CD14-positive monocyte (primary cell): Measurements from ENCODE around the gene ABHD14A. TPM values are rescaled to one million over a fixed set of nuclear protein-coding genes. Genes with fewer than 3 reads are reported as not detected.

Experiments
- DNase-seq, 3 donors: peaks; one replicate each; pipeline ENCODE4 v3.0.0-alpha.2; 2011 to 2022
- H2AFZ ChIP-seq: 2 replicates; pipeline ENCODE4 v1.6.0; 2012; ENCODE audit warnings: mild to moderate bottlenecking, low read depth, low read length, inconsistent platforms; ENCODE audit not compliant: insufficient read depth, poor library complexity, severe bottlenecking
- H3K27ac ChIP-seq, 2 donors: 1 replicate in 1 of 2; 2 replicates in 1 of 2; pipeline ENCODE4 v1.5.1; 2012 to 2013; ENCODE audit warnings: low read length in 2 of 2, control low read depth in 1 of 2, inconsistent platforms in 1 of 2, low read depth in 1 of 2, mild to moderate bottlenecking in 1 of 2
- H3K27me3 ChIP-seq, 2 donors: one replicate each; pipeline versions ENCODE4 v1.6.0 to v1.6.1; 2011 to 2013; ENCODE audit warnings: low read length in 2 of 2; ENCODE audit not compliant: control insufficient read depth in 2 of 2, insufficient read depth in 2 of 2
- H3K36me3 ChIP-seq, 2 donors: replicated peaks in 1 of 2; 1 replicate in 1 of 2; 2 replicates in 1 of 2; pipeline versions ENCODE4 v1.5.1 to v1.6.1; 2012 to 2013; ENCODE audit warnings: low read length in 2 of 2, control low read depth in 1 of 2, inconsistent platforms in 1 of 2, mild to moderate bottlenecking in 1 of 2; ENCODE audit not compliant: insufficient read depth in 2 of 2, control insufficient read depth in 1 of 2
- H3K4me1 ChIP-seq, 2 donors: 1 replicate in 1 of 2; 2 replicates in 1 of 2; pipeline versions ENCODE4 v1.5.1 to v1.6.1; 2012 to 2013; ENCODE audit warnings: low read length in 2 of 2, control low read depth in 1 of 2, inconsistent platforms in 1 of 2, mild to moderate bottlenecking in 1 of 2, moderate library complexity in 1 of 2; ENCODE audit not compliant: insufficient read depth in 2 of 2, control insufficient read depth in 1 of 2
- H3K4me2 ChIP-seq: replicated peaks from 2 replicates; pipeline ENCODE3; 2012; ENCODE audit warnings: low read length, moderate library complexity, mild to moderate bottlenecking; ENCODE audit not compliant: poor library complexity, severe bottlenecking; ENCODE audit errors: extremely low read depth
- H3K4me3 ChIP-seq, 3 experiments: fragments of 200-600 bp in 1 of 3; sonication (generic) in 1 of 3; replicated peaks in 1 of 3; 1 replicate in 2 of 3; 2 replicates in 1 of 3; pipeline ENCODE4 v1.5.1; 2011 to 2013; ENCODE audit warnings: low read length in 3 of 3, mild to moderate bottlenecking in 3 of 3, control low read depth in 2 of 3, low read depth in 2 of 3, inconsistent platforms in 1 of 3, moderate library complexity in 1 of 3
- H3K79me2 ChIP-seq: 2 replicates; pipeline ENCODE4 v1.6.0; 2012; ENCODE audit warnings: mild to moderate bottlenecking, control low read depth, inconsistent platforms, low read length, moderate library complexity; ENCODE audit not compliant: insufficient read depth
- H3K9ac ChIP-seq: 2 replicates; pipeline ENCODE4 v1.6.0; 2017; ENCODE audit warnings: low read length, mild to moderate bottlenecking; ENCODE audit not compliant: insufficient read depth, poor library complexity, severe bottlenecking
- H3K9me3 ChIP-seq, 2 donors: replicated peaks in 1 of 2; 1 replicate in 1 of 2; 2 replicates in 1 of 2; pipeline versions ENCODE4 v1.5.1 to v1.6.1; 2012 to 2013; ENCODE audit warnings: low read length in 2 of 2, control low read depth in 1 of 2; ENCODE audit not compliant: control insufficient read depth in 1 of 2, insufficient read depth in 1 of 2
- H4K20me1 ChIP-seq: 2 replicates; pipeline ENCODE4 v1.6.0; 2012; ENCODE audit warnings: mild to moderate bottlenecking, low read length, control low read depth, moderate library complexity; ENCODE audit not compliant: insufficient read depth
- H3K27ac Mint-ChIP-seq, 7 donors: one replicate each; pipeline ENCODE4 v1.8.0; 2020; ENCODE audit warnings: mild to moderate bottlenecking in 7 of 7, mixed read lengths in 7 of 7, moderate library complexity in 6 of 7, inconsistent platforms in 2 of 7
- H3K27me3 Mint-ChIP-seq, 3 donors: one replicate each; pipeline ENCODE4 v1.8.0; 2021 to 2022; ENCODE audit warnings: low read depth in 3 of 3, mild to moderate bottlenecking in 3 of 3, mixed read lengths in 3 of 3, moderate library complexity in 3 of 3, inconsistent platforms in 1 of 3
- H3K36me3 Mint-ChIP-seq, 2 donors: one replicate each; pipeline ENCODE4 v1.8.0; 2020; ENCODE audit warnings: mixed read lengths in 2 of 2, inconsistent platforms in 1 of 2, mild to moderate bottlenecking in 1 of 2
- H3K4me1 Mint-ChIP-seq: one replicate; pipeline ENCODE4 v1.8.0; 2020; ENCODE audit warnings: mild to moderate bottlenecking, mixed read lengths
- H3K4me3 Mint-ChIP-seq, 2 donors: one replicate each; pipeline ENCODE4 v1.8.0; 2020; ENCODE audit warnings: mild to moderate bottlenecking in 2 of 2, mixed read lengths in 2 of 2, moderate library complexity in 1 of 2
- H3K9me3 Mint-ChIP-seq, 7 donors: one replicate each; pipeline ENCODE4 v1.8.0; 2020 to 2022; ENCODE audit warnings: mixed read lengths in 7 of 7, mild to moderate bottlenecking in 6 of 7, moderate library complexity in 6 of 7, inconsistent platforms in 2 of 7
- WGBS: methylation state at CpG from one replicate; pipeline ENCODE4 v1.1.5; 2013; ENCODE audit warnings: missing lambda C conversion rate; ENCODE audit not compliant: insufficient coverage; 5-methylcytosine and 5-hydroxymethylcytosine counted together
- intact Hi-C, 2 donors: fragments of 100-400 bp; cut with micrococcal nuclease; formaldehyde crosslinking; loops; one replicate each; pipeline versions ENCODE4 v1.15.0 to v1.15.1; 2023
- polyA plus RNA-seq, 3 donors: library from polyadenylated mRNA; depleted of rRNA in 1 of 3; unstranded in 2 of 3; stranded (reverse) in 1 of 3; fragments of 300-500 nt in 2 of 3; fragments of >200 nt in 1 of 3; fragmentation: Illumina TruSeq in 2 of 3; gene quantifications; 1 replicate in 2 of 3; 2 replicates in 1 of 3; pipeline ENCODE4 v1.2.3, GENCODE V29; 2012 to 2021
- TF ChIP-seq, protein P1 (sequence below): fragments of 200-600 bp; IDR thresholded peaks from one replicate; pipeline ENCODE4 v1.8.0; 2022; ENCODE audit warnings: antibody characterized with exemption, mild to moderate bottlenecking

The ABHD14A gene
- polyA plus RNA-seq, 3 donors = 6.9 to 13.2 (median 11.7) TPM

DNA sequence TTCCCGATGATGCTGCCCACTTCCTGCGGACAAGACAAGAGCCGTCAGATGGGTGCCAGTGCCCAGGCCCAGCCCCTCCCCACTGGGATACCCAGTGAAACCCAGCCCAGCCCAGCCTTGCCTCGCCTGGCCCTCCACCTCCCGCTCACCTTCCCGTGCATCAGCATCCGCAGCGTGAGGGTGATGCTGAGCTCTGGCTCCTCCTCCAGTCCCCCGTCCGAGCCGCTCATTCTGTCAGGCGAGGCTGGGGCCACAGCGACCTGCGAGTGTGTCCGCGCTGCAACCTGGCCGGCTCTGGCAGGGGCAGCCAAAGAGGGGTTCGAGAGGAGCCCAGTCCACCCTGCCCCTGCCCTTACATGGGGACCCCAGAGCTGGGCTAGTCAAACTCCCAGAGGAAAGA lies 13.9 kb upstream of the ABHD14A start:
- WGBS = 94% methylated on average over 18 of the region's 18 CpGs
- intact Hi-C loops = no loop called here

GRCh38 chr3:51961602-51962569 lies 13.0 kb upstream of the ABHD14A start:
- Histone ChIP-seq H2AFZ (no peak overlapping the region), H3K36me3 (no peaks in the 10 kb centered on the region), H3K79me2 (no peaks in the 10 kb centered on the region), H3K27me3 (peaks cover 6 to 44% of the 10 kb centered on the region in 2 donors), H3K9me3 (no peaks in the 10 kb centered on the region), H3K4me1 (peaks cover 12% of the 10 kb centered on the region in 2 donors), H3K4me2 (no peak overlapping the region), H4K20me1 (no peaks in the 10 kb centered on the region), H3K4me3 (no peak overlapping the region), H3K9ac (no peak overlapping the region), H3K27ac (no peak overlapping the region)
- no peak overlapping the region for H3K27ac Mint-ChIP-seq
- H3K9me3 Mint-ChIP-seq = peaks cover 0 to 10% (median 0%) of the 10 kb centered on the region in 7 donors
- H3K4me1 Mint-ChIP-seq = peaks cover 11% of the 10 kb centered on the region
- H3K27me3 Mint-ChIP-seq = peaks cover 32 to 61% (median 34%) of the 10 kb centered on the region in 3 donors
- H3K36me3 Mint-ChIP-seq = peaks cover 0 to 6% of the 10 kb centered on the region in 2 donors
- TF ChIP-seq, protein P1, sequence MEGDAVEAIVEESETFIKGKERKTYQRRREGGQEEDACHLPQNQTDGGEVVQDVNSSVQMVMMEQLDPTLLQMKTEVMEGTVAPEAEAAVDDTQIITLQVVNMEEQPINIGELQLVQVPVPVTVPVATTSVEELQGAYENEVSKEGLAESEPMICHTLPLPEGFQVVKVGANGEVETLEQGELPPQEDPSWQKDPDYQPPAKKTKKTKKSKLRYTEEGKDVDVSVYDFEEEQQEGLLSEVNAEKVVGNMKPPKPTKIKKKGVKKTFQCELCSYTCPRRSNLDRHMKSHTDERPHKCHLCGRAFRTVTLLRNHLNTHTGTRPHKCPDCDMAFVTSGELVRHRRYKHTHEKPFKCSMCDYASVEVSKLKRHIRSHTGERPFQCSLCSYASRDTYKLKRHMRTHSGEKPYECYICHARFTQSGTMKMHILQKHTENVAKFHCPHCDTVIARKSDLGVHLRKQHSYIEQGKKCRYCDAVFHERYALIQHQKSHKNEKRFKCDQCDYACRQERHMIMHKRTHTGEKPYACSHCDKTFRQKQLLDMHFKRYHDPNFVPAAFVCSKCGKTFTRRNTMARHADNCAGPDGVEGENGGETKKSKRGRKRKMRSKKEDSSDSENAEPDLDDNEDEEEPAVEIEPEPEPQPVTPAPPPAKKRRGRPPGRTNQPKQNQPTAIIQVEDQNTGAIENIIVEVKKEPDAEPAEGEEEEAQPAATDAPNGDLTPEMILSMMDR = no peak
- WGBS = 74% methylated on average over 3 of the region's 9 CpGs
- no peak for DNase-seq
- no peak overlapping the region for H3K4me3 Mint-ChIP-seq
- intact Hi-C loops = no loop called here

More for the DNA sequence above, 13.9 kb upstream of the ABHD14A start:
- no peak overlapping the region for H3K9ac ChIP-seq
- Mint-ChIP-seq H3K27ac (no peak overlapping the region), H3K4me1 (peaks cover 14% of the 10 kb centered on the region), H3K36me3 (peaks cover 0 to 6% of the 10 kb centered on the region in 2 donors), H3K4me3 (no peak overlapping the region), H3K9me3 (peaks cover 0 to 5% (median 0%) of the 10 kb centered on the region in 7 donors), H3K27me3 (peaks cover 28 to 60% (median 31%) of the 10 kb centered on the region in 3 donors)
- no peak overlapping the region for H3K4me2 ChIP-seq
- H4K20me1 ChIP-seq = no peaks in the 10 kb centered on the region
- DNase-seq = no peak
- no peak overlapping the region for H3K4me3 ChIP-seq
- no peaks in the 10 kb centered on the region for H3K36me3 ChIP-seq
- no peak overlapping the region for H2AFZ ChIP-seq
- peaks cover 2 to 41% of the 10 kb centered on the region in 2 donors for H3K27me3 ChIP-seq
- H3K4me1 ChIP-seq = peaks cover 16 to 19% of the 10 kb centered on the region in 2 donors
- TF ChIP-seq, protein P1 = no peak
- no peaks in the 10 kb centered on the region for H3K79me2 ChIP-seq
- no peaks in the 10 kb centered on the region for H3K9me3 ChIP-seq
- H3K27ac ChIP-seq = no peak overlapping the region
